ENCODE data around the gene REV3L. TPM values are rescaled to one million over a fixed set of nuclear protein-coding genes. Genes with fewer than 3 reads are reported as not detected.

Gene REV3L
- total RNA-seq, 1 donor from 2014 or later: 19.7 TPM

DNA sequence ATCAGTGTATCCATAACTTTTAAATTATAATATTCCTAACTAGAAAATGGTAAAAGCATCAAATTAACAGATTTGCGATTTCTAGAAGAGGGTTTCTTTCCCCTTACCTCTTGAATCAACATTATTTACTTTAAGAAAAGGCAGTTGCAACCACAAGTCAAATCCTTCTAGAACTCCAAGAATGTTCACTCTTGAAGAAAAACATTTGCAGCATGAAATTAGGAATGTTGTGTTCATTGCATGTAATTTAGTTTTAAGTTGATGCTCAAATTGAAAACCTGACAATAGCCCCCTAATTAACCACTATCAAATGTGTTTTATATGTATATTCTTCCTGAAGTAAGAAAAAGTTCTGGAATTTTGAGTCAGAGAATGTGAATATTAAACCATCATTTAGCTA, 2.3 kb upstream of the REV3L start:
- TF ChIP-seq, protein P1, sequence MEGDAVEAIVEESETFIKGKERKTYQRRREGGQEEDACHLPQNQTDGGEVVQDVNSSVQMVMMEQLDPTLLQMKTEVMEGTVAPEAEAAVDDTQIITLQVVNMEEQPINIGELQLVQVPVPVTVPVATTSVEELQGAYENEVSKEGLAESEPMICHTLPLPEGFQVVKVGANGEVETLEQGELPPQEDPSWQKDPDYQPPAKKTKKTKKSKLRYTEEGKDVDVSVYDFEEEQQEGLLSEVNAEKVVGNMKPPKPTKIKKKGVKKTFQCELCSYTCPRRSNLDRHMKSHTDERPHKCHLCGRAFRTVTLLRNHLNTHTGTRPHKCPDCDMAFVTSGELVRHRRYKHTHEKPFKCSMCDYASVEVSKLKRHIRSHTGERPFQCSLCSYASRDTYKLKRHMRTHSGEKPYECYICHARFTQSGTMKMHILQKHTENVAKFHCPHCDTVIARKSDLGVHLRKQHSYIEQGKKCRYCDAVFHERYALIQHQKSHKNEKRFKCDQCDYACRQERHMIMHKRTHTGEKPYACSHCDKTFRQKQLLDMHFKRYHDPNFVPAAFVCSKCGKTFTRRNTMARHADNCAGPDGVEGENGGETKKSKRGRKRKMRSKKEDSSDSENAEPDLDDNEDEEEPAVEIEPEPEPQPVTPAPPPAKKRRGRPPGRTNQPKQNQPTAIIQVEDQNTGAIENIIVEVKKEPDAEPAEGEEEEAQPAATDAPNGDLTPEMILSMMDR (IDR thresholded peaks at IDR 0.05; ENCODE audit: unreplicated experiment): no peak
- H3K36me3 Mint-ChIP-seq (ENCODE audit: low read depth, unreplicated experiment): peaks cover 4% of the 10 kb centered on the region
- peak overlapping the region; percentile 48 for H3K27ac Mint-ChIP-seq (ENCODE audit: unreplicated experiment)
- H3K27me3 Mint-ChIP-seq (ENCODE audit: unreplicated experiment): peaks cover 13% of the 10 kb centered on the region
- no peaks in the 10 kb centered on the region for H3K9me3 Mint-ChIP-seq (ENCODE audit: unreplicated experiment)
- DNase-seq (ENCODE audit: low spot score): no peak
- H3K4me1 Mint-ChIP-seq (ENCODE audit: unreplicated experiment): peaks cover 31% of the 10 kb centered on the region
- no peak overlapping the region for H3K4me3 Mint-ChIP-seq (ENCODE audit: unreplicated experiment)

DNA sequence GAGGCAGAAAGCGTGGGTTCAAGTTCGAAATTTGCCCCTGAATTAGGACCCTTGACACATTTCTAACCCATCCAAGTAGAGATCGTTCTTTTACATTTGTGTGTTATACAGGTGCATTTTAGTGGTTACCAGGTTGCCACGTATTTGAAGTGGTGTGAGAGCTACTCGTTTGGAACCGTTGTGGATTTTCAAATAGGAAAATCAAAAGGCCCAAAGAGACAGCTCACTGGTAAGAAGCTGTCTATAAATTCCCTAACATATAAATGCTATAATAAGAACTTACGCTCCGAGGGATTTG, 1.6 kb upstream of the REV3L start:
- TF ChIP-seq, protein P1 (IDR thresholded peaks at IDR 0.05; ENCODE audit: unreplicated experiment): no peak
- Mint-ChIP-seq H3K27ac (ENCODE audit: unreplicated experiment) (peak overlapping the region; percentile 98), H3K27me3 (ENCODE audit: unreplicated experiment) (peaks cover 13% of the 10 kb centered on the region), H3K4me1 (ENCODE audit: unreplicated experiment) (peaks cover 24% of the 10 kb centered on the region), H3K4me3 (ENCODE audit: unreplicated experiment) (peak overlapping the region; percentile 98), H3K36me3 (ENCODE audit: low read depth, unreplicated experiment) (peaks cover 4% of the 10 kb centered on the region), H3K9me3 (ENCODE audit: unreplicated experiment) (no peaks in the 10 kb centered on the region)
- DNase-seq (ENCODE audit: low spot score): no peak

DNA sequence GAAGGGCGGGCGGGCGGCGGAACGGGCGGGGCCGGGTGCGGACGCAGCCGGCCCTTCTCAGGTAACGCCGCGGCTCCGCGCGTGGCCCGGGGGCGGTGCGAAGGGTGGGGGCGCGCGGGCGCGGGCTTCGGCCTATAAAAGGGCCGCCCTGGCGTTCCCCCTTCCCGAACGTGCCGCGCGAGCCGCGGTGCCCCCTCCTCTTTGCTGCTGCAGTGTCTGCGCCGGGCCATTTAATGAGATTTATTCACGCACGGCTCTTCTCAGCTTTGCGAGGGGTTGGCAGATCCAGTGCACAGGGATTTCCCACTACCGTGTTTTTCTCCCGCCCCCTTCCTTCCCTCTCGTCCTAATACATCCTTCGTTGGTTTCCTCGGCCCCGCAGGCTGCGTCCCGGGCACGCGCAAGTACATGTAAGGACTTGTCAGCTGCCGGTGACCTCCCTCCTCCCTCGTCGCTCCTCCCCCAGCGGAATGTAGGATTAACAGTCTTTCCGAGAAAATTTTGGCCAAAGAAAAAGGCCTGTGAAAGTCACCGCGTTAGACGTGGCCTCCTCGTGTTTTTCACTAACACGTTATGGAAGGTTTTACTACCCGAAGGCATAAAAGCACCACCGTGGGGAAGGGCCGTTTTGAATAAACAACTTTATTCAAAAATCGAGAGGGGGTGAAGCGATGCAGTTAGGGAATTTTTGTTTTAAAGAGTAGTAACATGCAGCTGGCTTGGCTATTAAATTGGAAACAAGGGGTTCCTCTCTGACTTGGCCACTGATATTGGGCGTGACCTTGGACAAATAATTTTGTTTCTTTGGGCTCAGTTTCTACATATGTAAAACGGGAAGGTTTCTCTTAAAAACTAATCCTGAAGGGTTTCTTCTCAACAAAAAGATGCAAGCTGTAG, 966 bp upstream of the REV3L start:
- peak; percentile 79 for DNase-seq (ENCODE audit: low spot score)
- H3K4me3 Mint-ChIP-seq (ENCODE audit: unreplicated experiment): peak overlapping the region; percentile 98
- peak overlapping the region; percentile 98 for H3K27ac Mint-ChIP-seq (ENCODE audit: unreplicated experiment)
- peaks cover 4% of the 10 kb centered on the region for H3K36me3 Mint-ChIP-seq (ENCODE audit: low read depth, unreplicated experiment)
- no peaks in the 10 kb centered on the region for H3K9me3 Mint-ChIP-seq (ENCODE audit: unreplicated experiment)
- H3K4me1 Mint-ChIP-seq (ENCODE audit: unreplicated experiment): peaks cover 26% of the 10 kb centered on the region
- peaks cover 13% of the 10 kb centered on the region for H3K27me3 Mint-ChIP-seq (ENCODE audit: unreplicated experiment)
- TF ChIP-seq, protein P1 (IDR thresholded peaks at IDR 0.05; ENCODE audit: unreplicated experiment): no peak

DNA sequence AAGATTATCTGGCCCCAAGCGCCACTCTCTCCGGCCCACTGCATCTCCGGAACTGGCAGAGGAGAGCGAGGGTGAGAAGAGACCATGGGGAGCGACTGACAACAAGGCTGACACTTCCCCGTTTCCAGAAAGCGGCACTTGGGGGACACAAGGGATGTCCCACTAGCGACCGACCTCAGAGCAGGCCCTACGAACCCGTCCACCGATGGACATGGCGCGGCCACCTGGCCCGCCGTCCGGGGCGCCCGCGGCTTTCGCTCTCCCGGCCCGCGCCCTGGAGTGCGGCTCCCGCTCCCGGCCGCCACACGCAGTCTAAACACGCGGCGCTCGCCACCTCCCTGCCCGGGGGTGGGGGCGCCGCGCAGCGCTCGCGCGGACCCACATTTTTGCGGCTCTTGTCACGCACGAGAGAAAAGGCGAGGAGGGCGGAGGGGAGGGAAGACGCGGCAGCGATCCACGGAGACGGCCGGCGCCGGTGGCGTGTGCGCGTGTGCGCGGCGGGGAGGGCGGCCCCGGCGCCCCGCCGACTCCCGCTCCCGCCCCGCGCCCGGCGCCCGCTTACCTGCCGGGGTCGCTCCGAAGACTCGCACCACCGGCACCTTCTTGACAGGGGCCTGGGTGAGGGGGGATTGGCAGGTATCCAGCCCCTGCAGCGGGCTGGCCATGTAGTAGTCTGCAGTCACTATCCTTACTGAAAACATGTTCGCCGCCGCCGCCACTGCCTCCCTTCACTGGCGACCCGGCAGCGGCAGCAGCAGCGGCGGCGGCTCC, 645 bp downstream of the REV3L start:
- Mint-ChIP-seq H3K4me1 (ENCODE audit: unreplicated experiment) (peaks cover 34% of the 10 kb centered on the region), H3K9me3 (ENCODE audit: unreplicated experiment) (no peaks in the 10 kb centered on the region), H3K4me3 (ENCODE audit: unreplicated experiment) (peak overlapping the region; percentile 98), H3K27ac (ENCODE audit: unreplicated experiment) (peak overlapping the region; percentile 89), H3K36me3 (ENCODE audit: low read depth, unreplicated experiment) (no peaks in the 10 kb centered on the region), H3K27me3 (ENCODE audit: unreplicated experiment) (peaks cover 13% of the 10 kb centered on the region)
- TF ChIP-seq, protein P1 (IDR thresholded peaks at IDR 0.05; ENCODE audit: unreplicated experiment): no peak
- peak; percentile 34 for DNase-seq (ENCODE audit: low spot score)

DNA sequence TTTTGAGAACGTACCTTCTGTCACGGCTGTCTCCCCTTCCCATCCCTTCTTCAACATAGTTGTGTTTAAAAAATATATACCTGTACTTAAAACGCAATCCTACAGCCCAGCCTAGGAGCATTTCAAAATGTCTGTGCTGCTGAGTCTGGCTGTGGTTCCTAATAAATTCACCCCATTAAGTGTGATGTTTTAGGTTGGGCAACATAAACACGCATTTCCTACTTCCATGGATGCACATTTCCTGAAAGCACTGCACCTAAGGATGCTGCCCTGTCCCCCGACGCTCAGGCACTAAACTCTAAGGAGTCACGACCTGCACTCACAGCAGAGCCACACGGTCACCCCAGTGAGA, 1.2 kb downstream of the REV3L start:
- DNase-seq (ENCODE audit: low spot score): no peak
- Mint-ChIP-seq H3K36me3 (ENCODE audit: low read depth, unreplicated experiment) (no peaks in the 10 kb centered on the region), H3K4me1 (ENCODE audit: unreplicated experiment) (peaks cover 37% of the 10 kb centered on the region), H3K4me3 (ENCODE audit: unreplicated experiment) (peak overlapping the region; percentile 98), H3K27me3 (ENCODE audit: unreplicated experiment) (peaks cover 13% of the 10 kb centered on the region), H3K27ac (ENCODE audit: unreplicated experiment) (peak overlapping the region; percentile 89), H3K9me3 (ENCODE audit: unreplicated experiment) (no peaks in the 10 kb centered on the region)
- TF ChIP-seq, protein P1 (IDR thresholded peaks at IDR 0.05; ENCODE audit: unreplicated experiment): no peak

Measured in endothelial cell (in vitro differentiated cells).